NOMO-1 (cell line): ENCODE data around the gene KCNQ5.
A peak's percentile ranks its signal among the peaks of the same experiment; 100 is the strongest.

Experiments
- DNase-seq, 2 experiments: peaks; one replicate each; lab custom pipeline; 2025; ENCODE audit not compliant: unreplicated experiment in 2 of 2; lab: John Stamatoyannopoulos, UW

Gene KCNQ5

GRCh38 chr6:72639920-72640614, 18.2 kb downstream of the KCNQ5 start:
- DNase-seq, result no peak

GRCh38 chr6:72640615-72640930, 18.7 kb downstream of the KCNQ5 start:
- DNase-seq, result no peak

- no peak for DNase-seq
Observed at GRCh38 chr6:72642435-72642834, 20.6 kb downstream of the KCNQ5 start.

GRCh38 chr6:72643214-72643613, 21.4 kb downstream of the KCNQ5 start:
- no peak for DNase-seq

GRCh38 chr6:72646604-72647485, 25.0 kb downstream of the KCNQ5 start:
- DNase-seq, result no peak

- no peak for DNase-seq
Observed at GRCh38 chr6:72647489-72647888, 25.6 kb downstream of the KCNQ5 start.

- DNase-seq, result no peak
Observed at GRCh38 chr6:72649032-72649984, 27.4 kb downstream of the KCNQ5 start.

- DNase-seq, result no peak
Observed at GRCh38 chr6:72650081-72650745, 28.3 kb downstream of the KCNQ5 start.

GRCh38 chr6:72651174-72651573, 29.3 kb downstream of the KCNQ5 start:
- no peak for DNase-seq

GRCh38 chr6:72651967-72652956, 30.4 kb downstream of the KCNQ5 start:
- no peak for DNase-seq

- DNase-seq, result no peak
Observed at GRCh38 chr6:72653026-72653425, 31.2 kb downstream of the KCNQ5 start.

GRCh38 chr6:72654071-72654621, 32.3 kb downstream of the KCNQ5 start:
- DNase-seq, result peak in 1 of 2 experiments; percentile 10

- DNase-seq, result no peak
Observed at GRCh38 chr6:72657407-72658197, 35.7 kb downstream of the KCNQ5 start.

GRCh38 chr6:72659754-72660153, 37.9 kb downstream of the KCNQ5 start:
- no peak for DNase-seq

- no peak for DNase-seq
Observed at GRCh38 chr6:72661411-72661810, 39.5 kb downstream of the KCNQ5 start.

GRCh38 chr6:72665599-72665998, 43.7 kb downstream of the KCNQ5 start:
- DNase-seq, result no peak

- DNase-seq, result no peak
Observed at GRCh38 chr6:72669324-72669723, 47.5 kb downstream of the KCNQ5 start.

- DNase-seq, result no peak
Observed at GRCh38 chr6:72672906-72673305, 51.0 kb downstream of the KCNQ5 start.
